ENCODE data around the gene NEIL3.

NEIL3 gene

DNA sequence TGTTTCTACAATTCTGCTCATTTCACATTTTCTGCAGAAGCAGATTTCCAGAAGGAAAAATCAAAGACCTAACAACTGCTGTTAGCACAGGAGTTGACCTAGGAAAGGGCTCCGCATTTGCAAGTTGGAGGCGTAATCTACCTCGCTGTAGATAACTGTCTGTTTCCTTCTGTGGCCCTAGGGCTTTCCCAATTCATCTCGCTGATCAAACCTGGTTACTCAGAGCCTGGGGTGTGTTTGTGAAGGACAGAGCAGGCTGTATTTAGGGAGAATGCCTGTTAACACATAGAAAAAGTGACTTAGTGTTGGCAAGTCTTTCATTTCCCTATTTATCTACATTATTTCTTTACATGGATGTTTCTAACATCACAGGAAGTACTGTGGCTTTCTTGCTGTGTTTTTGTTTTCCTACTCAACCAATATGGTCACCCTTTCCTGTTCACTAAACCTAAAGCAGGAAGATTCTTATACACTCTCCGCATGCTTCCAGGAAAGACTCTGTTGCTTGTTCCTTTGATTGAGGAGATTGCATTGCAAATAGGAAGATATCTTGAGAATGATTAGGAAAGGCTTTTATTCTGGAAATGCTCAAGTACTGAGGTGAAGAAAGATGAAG lies 92.1 kb downstream of the NEIL3 start:
- Histone ChIP-seq H3K4me1 (ENCODE audit: control insufficient read depth, insufficient read depth, low read length) (no peaks in the 10 kb centered on the region), H3K9ac (ENCODE audit: low read depth, low read length) (no peak overlapping the region), H3K36me3 (ENCODE audit: insufficient read depth, low read length) (no peaks in the 10 kb centered on the region), H3K4me3 (ENCODE audit: low read length) (no peak overlapping the region), H3K4me2 (ENCODE audit: low read length) (no peak overlapping the region), H3K27me3 (ENCODE audit: control insufficient read depth, insufficient read depth, low read length) (peaks cover 24% of the 10 kb centered on the region), H3K9me3 (replicated peaks; ENCODE audit: low read length) (no peaks in the 10 kb centered on the region)

DNA sequence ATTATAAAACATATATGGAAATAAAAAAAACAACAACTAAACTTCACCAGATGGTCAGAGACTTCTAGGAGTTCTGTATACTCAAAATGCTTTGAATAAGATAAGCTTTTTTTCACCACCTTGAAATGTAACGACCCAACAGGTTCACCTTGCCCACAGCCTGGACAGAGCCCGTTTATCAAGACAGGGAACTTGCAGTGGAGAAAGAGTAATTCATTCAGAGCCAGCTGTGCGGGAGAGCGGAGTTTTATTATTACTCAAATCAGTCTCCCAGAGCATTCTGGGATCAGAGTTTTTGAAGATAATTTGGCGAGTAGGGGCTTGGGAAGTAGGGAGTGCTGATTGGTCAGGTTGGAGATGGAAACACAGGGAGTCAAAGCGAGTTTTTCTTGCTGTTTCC lies 94.1 kb downstream of the NEIL3 start:
- Histone ChIP-seq H3K4me2 (ENCODE audit: low read length) (no peak overlapping the region), H3K9me3 (replicated peaks; ENCODE audit: low read length) (no peaks in the 10 kb centered on the region), H3K27me3 (ENCODE audit: control insufficient read depth, insufficient read depth, low read length) (peaks cover 24% of the 10 kb centered on the region), H3K4me1 (ENCODE audit: control insufficient read depth, insufficient read depth, low read length) (no peaks in the 10 kb centered on the region), H3K9ac (ENCODE audit: low read depth, low read length) (no peak overlapping the region), H3K36me3 (ENCODE audit: insufficient read depth, low read length) (no peaks in the 10 kb centered on the region), H3K4me3 (ENCODE audit: low read length) (no peak overlapping the region)

DNA sequence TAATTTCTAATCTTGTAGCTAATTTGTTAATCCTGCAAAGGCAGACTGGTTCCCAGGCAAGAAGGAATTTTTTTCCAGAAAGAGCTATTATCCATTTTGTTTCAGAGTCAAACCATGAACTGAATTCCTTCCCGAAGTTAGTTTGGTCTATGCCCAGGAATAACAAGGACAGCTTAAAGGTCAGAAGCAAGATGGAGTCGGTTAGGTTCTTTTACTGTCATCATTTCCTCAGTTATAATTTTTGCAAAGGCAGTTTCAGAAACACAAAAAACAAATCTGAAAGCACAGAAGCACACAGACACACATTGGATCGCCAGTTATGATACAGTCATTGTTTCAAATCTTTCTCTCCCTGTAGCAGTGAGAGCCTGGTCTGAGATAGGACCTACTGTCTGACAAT lies 94.7 kb downstream of the NEIL3 start:
- H3K9me3 ChIP-seq (replicated peaks; ENCODE audit: low read length) = no peaks in the 10 kb centered on the region
- H3K4me3 ChIP-seq (ENCODE audit: low read length) = no peak overlapping the region
- no peak overlapping the region for H3K4me2 ChIP-seq (ENCODE audit: low read length)
- no peaks in the 10 kb centered on the region for H3K4me1 ChIP-seq (ENCODE audit: control insufficient read depth, insufficient read depth, low read length)
- peaks cover 24% of the 10 kb centered on the region for H3K27me3 ChIP-seq (ENCODE audit: control insufficient read depth, insufficient read depth, low read length)
- no peak overlapping the region for H3K9ac ChIP-seq (ENCODE audit: low read depth, low read length)
- no peaks in the 10 kb centered on the region for H3K36me3 ChIP-seq (ENCODE audit: insufficient read depth, low read length)

DNA sequence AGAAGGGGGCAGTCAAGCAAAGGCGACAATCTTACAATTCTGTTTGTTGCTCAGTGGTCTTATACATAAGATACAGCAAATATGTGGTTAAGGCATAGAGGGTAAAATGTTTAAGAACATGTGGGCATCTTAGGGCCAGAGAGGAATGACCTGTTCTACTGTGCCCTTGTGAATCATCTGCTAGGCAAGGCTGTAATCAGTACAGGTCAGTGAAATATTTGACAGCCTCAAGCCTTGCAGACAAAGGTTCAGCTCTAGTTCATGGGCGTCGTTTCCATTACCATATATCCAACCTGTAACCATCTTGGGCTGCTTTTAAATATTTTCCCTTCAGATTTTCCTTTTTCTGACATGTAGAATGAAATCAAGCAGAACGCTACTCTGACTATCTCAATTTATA lies 95.3 kb downstream of the NEIL3 start:
- Histone ChIP-seq H3K36me3 (ENCODE audit: insufficient read depth, low read length) (no peaks in the 10 kb centered on the region), H3K27me3 (ENCODE audit: control insufficient read depth, insufficient read depth, low read length) (peaks cover 24% of the 10 kb centered on the region), H3K4me1 (ENCODE audit: control insufficient read depth, insufficient read depth, low read length) (no peaks in the 10 kb centered on the region), H3K4me3 (ENCODE audit: low read length) (no peak overlapping the region), H3K9ac (ENCODE audit: low read depth, low read length) (no peak overlapping the region), H3K9me3 (replicated peaks; ENCODE audit: low read length) (no peaks in the 10 kb centered on the region), H3K4me2 (ENCODE audit: low read length) (no peak overlapping the region)

DNA sequence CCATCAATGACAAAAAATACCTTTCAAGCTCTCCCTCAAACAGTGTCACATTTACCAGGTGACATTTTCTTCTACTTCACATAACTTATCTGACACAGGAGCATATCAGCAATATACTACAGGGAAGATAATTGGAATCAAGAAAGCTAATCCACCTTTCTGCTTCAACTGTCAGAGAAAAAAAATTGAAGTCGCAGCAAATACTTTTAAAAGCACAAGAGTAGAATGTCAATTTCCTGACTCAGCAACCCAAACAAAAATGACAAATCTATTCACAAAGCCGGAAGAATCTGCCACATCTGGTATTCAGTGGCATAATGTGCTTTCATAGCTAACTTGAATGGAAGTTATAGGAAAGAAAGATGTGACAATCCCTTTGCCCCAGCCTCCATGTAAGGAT lies 95.8 kb downstream of the NEIL3 start:
- Histone ChIP-seq H3K9me3 (replicated peaks; ENCODE audit: low read length) (no peaks in the 10 kb centered on the region), H3K36me3 (ENCODE audit: insufficient read depth, low read length) (no peaks in the 10 kb centered on the region), H3K27me3 (ENCODE audit: control insufficient read depth, insufficient read depth, low read length) (peaks cover 24% of the 10 kb centered on the region), H3K9ac (ENCODE audit: low read depth, low read length) (no peak overlapping the region), H3K4me1 (ENCODE audit: control insufficient read depth, insufficient read depth, low read length) (no peaks in the 10 kb centered on the region), H3K4me2 (ENCODE audit: low read length) (no peak overlapping the region), H3K4me3 (ENCODE audit: low read length) (no peak overlapping the region)

DNA sequence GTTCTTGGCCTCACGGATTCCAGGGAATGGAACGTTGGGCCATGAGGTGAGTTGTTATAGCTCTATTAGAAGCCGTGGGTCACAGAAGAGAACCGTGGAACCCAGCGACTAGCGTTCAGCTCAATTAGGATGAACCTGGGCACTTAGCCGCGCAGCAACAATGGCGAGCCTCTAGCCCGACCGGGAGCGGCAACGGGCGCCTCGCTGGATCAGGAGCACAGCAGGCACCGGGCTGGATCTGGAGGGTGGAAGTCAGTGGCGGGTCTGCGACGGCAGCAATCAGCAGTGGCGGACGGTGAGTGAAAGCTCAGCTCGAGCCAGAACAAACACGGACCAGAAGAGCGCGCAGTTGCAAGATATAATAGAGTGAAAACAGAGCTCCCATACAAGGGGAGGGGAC lies 98.3 kb downstream of the NEIL3 start:
- no peaks in the 10 kb centered on the region for H3K9me3 ChIP-seq (replicated peaks; ENCODE audit: low read length)
- no peak overlapping the region for H3K9ac ChIP-seq (ENCODE audit: low read depth, low read length)
- H3K27me3 ChIP-seq (ENCODE audit: control insufficient read depth, insufficient read depth, low read length) = peaks cover 24% of the 10 kb centered on the region
- H3K36me3 ChIP-seq (ENCODE audit: insufficient read depth, low read length) = no peaks in the 10 kb centered on the region
- H3K4me2 ChIP-seq (ENCODE audit: low read length) = no peak overlapping the region
- H3K4me1 ChIP-seq (ENCODE audit: control insufficient read depth, insufficient read depth, low read length) = no peaks in the 10 kb centered on the region
- H3K4me3 ChIP-seq (ENCODE audit: low read length) = no peak overlapping the region

DNA sequence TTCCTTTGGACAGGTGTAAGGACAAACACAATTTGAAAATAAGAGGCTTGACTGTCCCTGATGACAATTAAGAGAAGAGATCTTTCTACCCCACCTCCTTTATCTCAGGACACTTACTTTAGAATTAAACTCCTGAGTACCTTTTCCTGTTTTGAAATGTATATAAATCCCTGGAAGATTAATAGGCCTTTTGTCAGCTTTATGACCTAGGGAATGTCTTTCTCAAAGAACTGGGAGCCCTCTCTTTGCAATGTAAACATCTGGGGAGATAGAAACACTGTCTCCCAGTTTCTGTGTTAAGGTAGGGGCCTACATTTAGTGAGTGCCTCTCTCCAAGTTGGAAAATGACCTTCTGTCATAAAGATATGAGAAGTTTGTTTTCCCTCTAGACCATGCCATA lies 100.9 kb downstream of the NEIL3 start:
- peaks cover 6% of the 10 kb centered on the region for H3K27me3 ChIP-seq (ENCODE audit: control insufficient read depth, insufficient read depth, low read length)
- no peaks in the 10 kb centered on the region for H3K4me1 ChIP-seq (ENCODE audit: control insufficient read depth, insufficient read depth, low read length)
- H3K36me3 ChIP-seq (ENCODE audit: insufficient read depth, low read length) = no peaks in the 10 kb centered on the region
- H3K4me3 ChIP-seq (ENCODE audit: low read length) = no peak overlapping the region
- H3K9me3 ChIP-seq (replicated peaks; ENCODE audit: low read length) = no peaks in the 10 kb centered on the region
- H3K9ac ChIP-seq (ENCODE audit: low read depth, low read length) = no peak overlapping the region
- no peak overlapping the region for H3K4me2 ChIP-seq (ENCODE audit: low read length)

DNA sequence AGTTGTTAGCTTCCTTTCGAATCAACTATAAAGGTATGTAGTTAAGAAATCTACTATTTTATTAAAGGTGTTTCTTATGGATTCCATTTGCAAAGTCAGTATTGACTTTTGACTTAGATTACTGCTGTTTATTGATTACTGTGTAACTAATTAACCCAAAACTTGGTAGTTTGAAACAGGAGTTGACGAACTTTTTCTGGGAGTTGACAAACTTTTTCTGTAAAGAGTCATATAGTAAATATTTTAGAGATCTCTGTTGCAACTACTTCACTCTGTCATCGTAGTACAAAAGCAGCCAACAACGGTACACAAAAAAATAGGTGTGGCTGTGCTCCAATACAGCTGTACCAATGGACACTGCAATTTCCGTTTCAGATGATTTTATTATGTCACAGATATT lies 102.3 kb downstream of the NEIL3 start:
- Histone ChIP-seq H3K36me3 (ENCODE audit: insufficient read depth, low read length) (no peaks in the 10 kb centered on the region), H3K9ac (ENCODE audit: low read depth, low read length) (no peak overlapping the region), H3K27me3 (ENCODE audit: control insufficient read depth, insufficient read depth, low read length) (no peaks in the 10 kb centered on the region), H3K4me3 (ENCODE audit: low read length) (no peak overlapping the region), H3K4me2 (ENCODE audit: low read length) (no peak overlapping the region), H3K4me1 (ENCODE audit: control insufficient read depth, insufficient read depth, low read length) (no peaks in the 10 kb centered on the region), H3K9me3 (replicated peaks; ENCODE audit: low read length) (no peaks in the 10 kb centered on the region)

Data from skeletal muscle satellite cell (primary cell).